ENCODE measurements around the gene HOXC9.
A peak's percentile ranks its signal among the peaks of the same experiment; 100 is the strongest.

The HOXC9 gene

DNA sequence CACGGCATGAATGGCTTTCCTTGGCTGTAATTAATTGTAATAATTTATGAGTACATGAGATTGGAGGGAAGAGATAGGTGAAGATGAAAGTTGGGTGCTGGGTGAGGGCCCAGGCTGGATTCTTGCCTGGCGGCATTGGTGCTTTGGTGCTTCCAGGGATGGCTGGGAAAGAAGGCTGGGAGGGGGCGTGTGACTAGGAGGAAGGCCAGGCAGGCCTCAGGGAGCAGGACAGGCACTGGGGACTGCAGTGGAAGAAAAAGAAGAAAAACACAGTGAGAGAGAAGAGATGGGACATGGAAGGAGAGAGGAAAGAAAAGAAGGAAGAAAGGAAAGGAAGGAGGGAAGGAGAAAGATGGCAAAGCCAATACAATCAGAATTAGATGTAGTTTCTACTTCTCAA is 3.7 kb downstream of the HOXC9 start:
- Histone ChIP-seq H3K4me3 (ENCODE audit: low read depth, low read length) (no peak overlapping the region), H3K27ac (ENCODE audit: extremely low read depth, low read depth, low read length) (no peak overlapping the region), H3K36me3 (ENCODE audit: control insufficient read depth in 2 of 2, insufficient read depth in 1 of 2, low read length in 2 of 2) (peaks cover 8 to 15% of the 10 kb centered on the region in 2 experiments; a peak in 2 of 3 replicates), H3K9me3 (ENCODE audit: control insufficient read depth, insufficient read depth, low read depth, low read length) (no peaks in the 10 kb centered on the region), H3K4me1 (ENCODE audit: control insufficient read depth, insufficient read depth, low read length) (peaks cover 36% of the 10 kb centered on the region)
- ChIA-PET POLR2A (interaction anchor here (0.8 kb wide), 1 partner anchor 14 kb away, joined by 3 read pairs; no protein-coding TSS in a partner anchor), CTCF (interaction anchor here (0.6 to 7.9 kb wide), 8 partner anchors 14 to 302 kb away, joined by 3 to 111 read pairs (median 29); partner anchors contain the start of gene HOXC10)
- peak; percentile 75 for TF ChIP-seq KLF10 (tag by site-specific recombination; IDR thresholded peaks at IDR 0.05)
- TF ChIP-seq ZNF366 (tag by site-specific recombination; conservative IDR thresholded peaks at IDR 0.05) = peak; percentile 94
- no peak for TF ChIP-seq MZF1 (tag by site-specific recombination; IDR thresholded peaks at IDR 0.05; ENCODE audit: borderline replicate concordance)
- TF ChIP-seq, protein P1, sequence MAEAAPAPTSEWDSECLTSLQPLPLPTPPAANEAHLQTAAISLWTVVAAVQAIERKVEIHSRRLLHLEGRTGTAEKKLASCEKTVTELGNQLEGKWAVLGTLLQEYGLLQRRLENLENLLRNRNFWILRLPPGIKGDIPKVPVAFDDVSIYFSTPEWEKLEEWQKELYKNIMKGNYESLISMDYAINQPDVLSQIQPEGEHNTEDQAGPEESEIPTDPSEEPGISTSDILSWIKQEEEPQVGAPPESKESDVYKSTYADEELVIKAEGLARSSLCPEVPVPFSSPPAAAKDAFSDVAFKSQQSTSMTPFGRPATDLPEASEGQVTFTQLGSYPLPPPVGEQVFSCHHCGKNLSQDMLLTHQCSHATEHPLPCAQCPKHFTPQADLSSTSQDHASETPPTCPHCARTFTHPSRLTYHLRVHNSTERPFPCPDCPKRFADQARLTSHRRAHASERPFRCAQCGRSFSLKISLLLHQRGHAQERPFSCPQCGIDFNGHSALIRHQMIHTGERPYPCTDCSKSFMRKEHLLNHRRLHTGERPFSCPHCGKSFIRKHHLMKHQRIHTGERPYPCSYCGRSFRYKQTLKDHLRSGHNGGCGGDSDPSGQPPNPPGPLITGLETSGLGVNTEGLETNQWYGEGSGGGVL (tag by site-specific recombination; IDR thresholded peaks at IDR 0.05) = no peak
- TF ChIP-seq, protein P2, sequence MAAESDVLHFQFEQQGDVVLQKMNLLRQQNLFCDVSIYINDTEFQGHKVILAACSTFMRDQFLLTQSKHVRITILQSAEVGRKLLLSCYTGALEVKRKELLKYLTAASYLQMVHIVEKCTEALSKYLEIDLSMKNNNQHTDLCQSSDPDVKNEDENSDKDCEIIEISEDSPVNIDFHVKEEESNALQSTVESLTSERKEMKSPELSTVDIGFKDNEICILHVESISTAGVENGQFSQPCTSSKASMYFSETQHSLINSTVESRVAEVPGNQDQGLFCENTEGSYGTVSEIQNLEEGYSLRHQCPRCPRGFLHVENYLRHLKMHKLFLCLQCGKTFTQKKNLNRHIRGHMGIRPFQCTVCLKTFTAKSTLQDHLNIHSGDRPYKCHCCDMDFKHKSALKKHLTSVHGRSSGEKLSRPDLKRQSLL (tag by site-specific recombination; IDR thresholded peaks at IDR 0.05) = no peak
- 0 out of 2 replicates have a peak, but pooled peaks have one; percentile 17 for TF ChIP-seq ZFHX2 (tag by site-specific recombination; conservative IDR thresholded peaks at IDR 0.05)
- TF ChIP-seq ZNF624 (tag by site-specific recombination; IDR thresholded peaks at IDR 0.05) = 0 out of 2 replicates have a peak, but pooled peaks have one; percentile 19
- no peak for TF ChIP-seq ZNF549 (tag by site-specific recombination; IDR thresholded peaks at IDR 0.05)
- TF ChIP-seq ZNF501 (tag by site-specific recombination; IDR thresholded peaks at IDR 0.05) = no peak
- TF ChIP-seq, protein P3, sequence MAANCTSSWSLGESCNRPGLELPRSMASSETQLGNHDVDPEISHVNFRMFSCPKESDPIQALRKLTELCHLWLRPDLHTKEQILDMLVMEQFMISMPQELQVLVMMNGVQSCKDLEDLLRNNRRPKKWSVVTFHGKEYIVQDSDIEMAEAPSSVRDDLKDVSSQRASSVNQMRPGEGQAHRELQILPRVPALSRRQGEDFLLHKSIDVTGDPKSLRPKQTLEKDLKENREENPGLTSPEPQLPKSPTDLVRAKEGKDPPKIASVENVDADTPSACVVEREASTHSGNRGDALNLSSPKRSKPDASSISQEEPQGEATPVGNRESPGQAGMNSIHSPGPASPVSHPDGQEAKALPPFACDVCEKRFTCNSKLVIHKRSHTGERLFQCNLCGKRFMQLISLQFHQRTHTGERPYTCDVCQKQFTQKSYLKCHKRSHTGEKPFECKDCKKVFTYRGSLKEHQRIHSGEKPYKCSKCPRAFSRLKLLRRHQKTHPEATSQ (tag by site-specific recombination; IDR thresholded peaks at IDR 0.05) = no peak
- no peak for TF ChIP-seq ZNF174 (tag by site-specific recombination; IDR thresholded peaks at IDR 0.05)
- no peak for TF ChIP-seq ZNF701 (tag by site-specific recombination; IDR thresholded peaks at IDR 0.05)
- no peak for TF ChIP-seq GLIS1 (tag by site-specific recombination; IDR thresholded peaks at IDR 0.05)
- TF ChIP-seq, protein P4, sequence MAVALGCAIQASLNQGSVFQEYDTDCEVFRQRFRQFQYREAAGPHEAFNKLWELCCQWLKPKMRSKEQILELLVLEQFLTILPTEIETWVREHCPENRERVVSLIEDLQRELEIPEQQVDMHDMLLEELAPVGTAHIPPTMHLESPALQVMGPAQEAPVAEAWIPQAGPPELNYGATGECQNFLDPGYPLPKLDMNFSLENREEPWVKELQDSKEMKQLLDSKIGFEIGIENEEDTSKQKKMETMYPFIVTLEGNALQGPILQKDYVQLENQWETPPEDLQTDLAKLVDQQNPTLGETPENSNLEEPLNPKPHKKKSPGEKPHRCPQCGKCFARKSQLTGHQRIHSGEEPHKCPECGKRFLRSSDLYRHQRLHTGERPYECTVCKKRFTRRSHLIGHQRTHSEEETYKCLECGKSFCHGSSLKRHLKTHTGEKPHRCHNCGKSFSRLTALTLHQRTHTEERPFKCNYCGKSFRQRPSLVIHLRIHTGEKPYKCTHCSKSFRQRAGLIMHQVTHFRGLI (tag by site-specific recombination; IDR thresholded peaks at IDR 0.05) = no peak
- TF ChIP-seq ZNF76 (tag by site-specific recombination; IDR thresholded peaks at IDR 0.05; ENCODE audit: borderline replicate concordance, low read depth) = peak; percentile 42; the same call in 1 of the 2 replicates
- no peak for TF ChIP-seq OVOL3 (tag by site-specific recombination; IDR thresholded peaks at IDR 0.05)
- no peak for TF ChIP-seq ZSCAN30 (tag by site-specific recombination; IDR thresholded peaks at IDR 0.05)
- TF ChIP-seq ZIC2 (tag by site-specific recombination; IDR thresholded peaks at IDR 0.05) = no peak
- TF ChIP-seq, protein P5, sequence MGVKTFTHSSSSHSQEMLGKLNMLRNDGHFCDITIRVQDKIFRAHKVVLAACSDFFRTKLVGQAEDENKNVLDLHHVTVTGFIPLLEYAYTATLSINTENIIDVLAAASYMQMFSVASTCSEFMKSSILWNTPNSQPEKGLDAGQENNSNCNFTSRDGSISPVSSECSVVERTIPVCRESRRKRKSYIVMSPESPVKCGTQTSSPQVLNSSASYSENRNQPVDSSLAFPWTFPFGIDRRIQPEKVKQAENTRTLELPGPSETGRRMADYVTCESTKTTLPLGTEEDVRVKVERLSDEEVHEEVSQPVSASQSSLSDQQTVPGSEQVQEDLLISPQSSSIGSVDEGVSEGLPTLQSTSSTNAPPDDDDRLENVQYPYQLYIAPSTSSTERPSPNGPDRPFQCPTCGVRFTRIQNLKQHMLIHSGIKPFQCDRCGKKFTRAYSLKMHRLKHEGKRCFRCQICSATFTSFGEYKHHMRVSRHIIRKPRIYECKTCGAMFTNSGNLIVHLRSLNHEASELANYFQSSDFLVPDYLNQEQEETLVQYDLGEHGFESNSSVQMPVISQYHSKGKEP (tag by site-specific recombination; IDR thresholded peaks at IDR 0.05) = no peak
- peak; percentile 54 for TF ChIP-seq ZNF341 (tag by site-specific recombination; IDR thresholded peaks at IDR 0.05; ENCODE audit: low read depth)
- no peak for TF ChIP-seq ZNF571 (tag by site-specific recombination; IDR thresholded peaks at IDR 0.05)
- no peak for TF ChIP-seq SETDB1 (IDR thresholded peaks at IDR 0.05; ENCODE audit: insufficient read length, low read length)
- TF ChIP-seq HOXC10 (CRISPR knock-in tag; IDR thresholded peaks at IDR 0.05) = no peak
- TF ChIP-seq ZNF354C (tag by site-specific recombination; IDR thresholded peaks at IDR 0.05; ENCODE audit: borderline replicate concordance, low read depth) = no peak
- TF ChIP-seq, protein P6, sequence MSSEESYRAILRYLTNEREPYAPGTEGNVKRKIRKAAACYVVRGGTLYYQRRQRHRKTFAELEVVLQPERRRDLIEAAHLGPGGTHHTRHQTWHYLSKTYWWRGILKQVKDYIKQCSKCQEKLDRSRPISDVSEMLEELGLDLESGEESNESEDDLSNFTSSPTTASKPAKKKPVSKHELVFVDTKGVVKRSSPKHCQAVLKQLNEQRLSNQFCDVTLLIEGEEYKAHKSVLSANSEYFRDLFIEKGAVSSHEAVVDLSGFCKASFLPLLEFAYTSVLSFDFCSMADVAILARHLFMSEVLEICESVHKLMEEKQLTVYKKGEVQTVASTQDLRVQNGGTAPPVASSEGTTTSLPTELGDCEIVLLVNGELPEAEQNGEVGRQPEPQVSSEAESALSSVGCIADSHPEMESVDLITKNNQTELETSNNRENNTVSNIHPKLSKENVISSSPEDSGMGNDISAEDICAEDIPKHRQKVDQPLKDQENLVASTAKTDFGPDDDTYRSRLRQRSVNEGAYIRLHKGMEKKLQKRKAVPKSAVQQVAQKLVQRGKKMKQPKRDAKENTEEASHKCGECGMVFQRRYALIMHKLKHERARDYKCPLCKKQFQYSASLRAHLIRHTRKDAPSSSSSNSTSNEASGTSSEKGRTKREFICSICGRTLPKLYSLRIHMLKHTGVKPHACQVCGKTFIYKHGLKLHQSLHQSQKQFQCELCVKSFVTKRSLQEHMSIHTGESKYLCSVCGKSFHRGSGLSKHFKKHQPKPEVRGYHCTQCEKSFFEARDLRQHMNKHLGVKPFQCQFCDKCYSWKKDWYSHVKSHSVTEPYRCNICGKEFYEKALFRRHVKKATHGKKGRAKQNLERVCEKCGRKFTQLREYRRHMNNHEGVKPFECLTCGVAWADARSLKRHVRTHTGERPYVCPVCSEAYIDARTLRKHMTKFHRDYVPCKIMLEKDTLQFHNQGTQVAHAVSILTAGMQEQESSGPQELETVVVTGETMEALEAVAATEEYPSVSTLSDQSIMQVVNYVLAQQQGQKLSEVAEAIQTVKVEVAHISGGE (tag by site-specific recombination; conservative IDR thresholded peaks at IDR 0.05; ENCODE audit: low read depth) = no peak
- no peak for TF ChIP-seq ZNF416 (tag by site-specific recombination; IDR thresholded peaks at IDR 0.05)
- TF ChIP-seq ZNF510 (tag by site-specific recombination; IDR thresholded peaks at IDR 0.05; ENCODE audit: insufficient replicate concordance) = no peak
- TF ChIP-seq KLF9 (tag by site-specific recombination; IDR thresholded peaks at IDR 0.05; ENCODE audit: low read depth) = peak; percentile 80

Measured in HEK293 (cell line).